PC-3 (cell line): Measurements from ENCODE around the gene CTDSP1. TPM values are rescaled to one million over a fixed set of nuclear protein-coding genes. Genes with fewer than 3 reads are reported as not detected.

Experiments
- ATAC-seq: fragments of 200-7000 bp; cut with Tn5 transposase; 2 replicates; pipeline ENCODE4 v1.9.1; 2020; ENCODE audit warnings: mild to moderate bottlenecking, moderate library complexity
- BruUV-seq: library from RNA; stranded (reverse); fragments of 400-500 nt; replicated peaks from 2 replicates; lab custom pipeline; 2021; lab: Mats Ljungman, UMichigan
- CTCF ChIA-PET: fragments of 300-600 bp; sonication (Branson Sonifier 250); formaldehyde crosslinking; loops from one replicate; lab custom pipeline; 2022; ENCODE audit warnings: antibody characterized with exemption; lab: Charles Lee
- POLR2A ChIA-PET: fragments of 300-600 bp; sonication (Branson Sonifier 250); formaldehyde crosslinking; loops from one replicate; lab custom pipeline; 2022; ENCODE audit warnings: antibody characterized with exemption; ENCODE audit not compliant: unreplicated experiment; lab: Charles Lee
- DNase-seq: peaks from one replicate; pipeline ENCODE4 v3.0.0-alpha.2; 2015
- H2AFZ ChIP-seq: fragments of 300-600 bp; sonication (generic); 2 replicates; pipeline ENCODE4 v1.6.0; 2016; ENCODE audit warnings: antibody characterized with exemption, low read length
- H3F3A ChIP-seq: fragments of 300-600 bp; sonication (generic); one replicate; pipeline ENCODE4 v1.6.0; 2017; ENCODE audit warnings: antibody characterized with exemption, low read length, control low read depth, mild to moderate bottlenecking; ENCODE audit not compliant: unreplicated experiment
- H3K27ac ChIP-seq: fragments of 300-600 bp; sonication (generic); 2 replicates; pipeline ENCODE4 v1.5.1; 2016; ENCODE audit warnings: mild to moderate bottlenecking, low read length
- H3K27me3 ChIP-seq: fragments of 300-600 bp; sonication (generic); 2 replicates; pipeline ENCODE4 v1.6.1; 2016; ENCODE audit warnings: low read length, mixed read lengths
- H3K36me3 ChIP-seq: fragments of 300-600 bp; sonication (generic); 2 replicates; pipeline ENCODE4 v1.6.1; 2016; ENCODE audit warnings: low read depth, mixed run types, low read length, mixed read lengths
- H3K4me1 ChIP-seq: fragments of 300-600 bp; sonication (generic); 2 replicates; pipeline ENCODE4 v1.5.1; 2016; ENCODE audit warnings: low read length; ENCODE audit not compliant: insufficient read depth
- H3K4me2 ChIP-seq: fragments of 300-600 bp; sonication (generic); 2 replicates; pipeline ENCODE4 v1.6.0; 2016; ENCODE audit warnings: low read length
- H3K4me3 ChIP-seq: fragments of 300-600 bp; sonication (generic); 2 replicates; pipeline ENCODE4 v1.5.1; 2016; ENCODE audit warnings: mild to moderate bottlenecking, low read length, mixed read lengths
- H3K79me2 ChIP-seq: fragments of 300-600 bp; sonication (generic); 2 replicates; pipeline ENCODE4 v1.6.1; 2017; ENCODE audit warnings: low read length, mixed read lengths
- H3K9ac ChIP-seq: fragments of 300-600 bp; sonication (generic); 2 replicates; pipeline ENCODE4 v1.6.0; 2016; ENCODE audit warnings: mild to moderate bottlenecking, low read length
- H3K9me2 ChIP-seq: fragments of 300-600 bp; sonication (generic); replicated peaks from 2 replicates; pipeline ENCODE4 v1.6.1; 2016; ENCODE audit warnings: mixed run types, low read length, mixed read lengths
- H3K9me3 ChIP-seq: fragments of 300-600 bp; sonication (generic); 2 replicates; pipeline ENCODE4 v1.6.1; 2016; ENCODE audit warnings: low read length, mixed read lengths
- H4K20me1 ChIP-seq: fragments of 300-600 bp; sonication (generic); 2 replicates; pipeline ENCODE4 v1.6.1; 2016; ENCODE audit warnings: low read length, mixed read lengths
- EZH2 ChIP-seq: fragments of 300-600 bp; sonication (generic); IDR thresholded peaks from one replicate; pipeline ENCODE4 v1.6.1; 2017; ENCODE audit warnings: antibody characterized with exemption, mild to moderate bottlenecking, low read length; ENCODE audit not compliant: unreplicated experiment
- EZH2phosphoT487 ChIP-seq: fragments of 300-600 bp; sonication (generic); IDR thresholded peaks from 2 replicates; pipeline ENCODE4 v1.6.1; 2018; ENCODE audit warnings: mild to moderate bottlenecking, antibody characterized with exemption, low read length, borderline replicate concordance
- intact Hi-C: fragments of 100-400 bp; cut with micrococcal nuclease; formaldehyde crosslinking; loops from 2 replicates; pipeline ENCODE4 v1.9.0; 2023
- total RNA-seq: library from RNA; depleted of rRNA; stranded (reverse); fragments of >200 nt; gene quantifications from 2 replicates; pipeline ENCODE4 v1.2.3, GENCODE V29; 2014
- TF ChIP-seq, protein P1 (sequence below): fragments of 300-600 bp; sonication (generic); conservative IDR thresholded peaks from 2 replicates; pipeline ENCODE4 v1.5.1; 2017; ENCODE audit warnings: antibody characterized with exemption, low read depth, mild to moderate bottlenecking, low read length

The CTDSP1 gene
- total RNA-seq, 1 experiment from 2014 or later = 73.2 TPM

DNA sequence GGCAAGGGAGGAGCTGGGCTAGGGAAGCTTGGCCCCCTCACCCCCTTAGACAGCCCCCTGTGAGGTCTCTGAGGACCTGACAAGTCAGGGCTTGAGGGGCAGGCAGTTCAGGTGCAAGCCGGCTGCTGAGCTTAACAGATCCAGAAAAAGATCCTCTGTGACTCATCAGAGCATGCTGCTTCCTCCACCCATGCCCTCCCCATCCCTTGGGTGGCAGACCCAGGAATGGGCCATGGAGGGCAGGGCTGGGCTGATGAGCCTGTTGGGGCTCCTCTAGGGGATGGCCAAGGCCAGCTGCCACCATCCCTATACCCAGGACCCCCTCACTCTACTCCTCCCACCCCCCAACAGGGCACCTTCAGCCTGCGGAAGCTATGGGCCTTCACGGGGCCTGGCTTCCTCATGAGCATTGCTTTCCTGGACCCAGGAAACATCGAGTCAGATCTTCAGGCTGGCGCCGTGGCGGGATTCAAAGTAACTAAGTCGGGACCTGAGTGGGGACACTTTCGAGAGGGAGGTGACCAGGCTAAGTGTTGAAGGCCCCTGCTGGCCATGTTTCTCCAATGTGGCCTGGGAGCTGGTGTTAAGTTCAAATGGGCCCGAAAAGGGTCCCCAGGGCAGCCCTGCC, 15.7 kb upstream of the CTDSP1 start:
- no TSS peak for BruUV-seq
- no peak overlapping the region for H2AFZ ChIP-seq
- ATAC-seq (peak; percentile 56; the same call in 1 of the 2 replicates), DNase-seq (peak; percentile 25)
- no peaks in the 10 kb centered on the region for H3F3A ChIP-seq
- no peak overlapping the region for H3K4me2 ChIP-seq
- H3K4me1 ChIP-seq = peaks cover 7% of the 10 kb centered on the region; the same call in 1 of the 2 replicates
- ChIA-PET CTCF (no interaction called here), POLR2A (no interaction called here)
- no peaks in the 10 kb centered on the region for H3K79me2 ChIP-seq
- H4K20me1 ChIP-seq = no peaks in the 10 kb centered on the region
- no peak overlapping the region for H3K27ac ChIP-seq
- no peaks in the 10 kb centered on the region for H3K27me3 ChIP-seq
- no peak overlapping the region for H3K4me3 ChIP-seq
- TF ChIP-seq EZH2 (no peak), EZH2phosphoT487 (no peak)
- TF ChIP-seq, protein P1, sequence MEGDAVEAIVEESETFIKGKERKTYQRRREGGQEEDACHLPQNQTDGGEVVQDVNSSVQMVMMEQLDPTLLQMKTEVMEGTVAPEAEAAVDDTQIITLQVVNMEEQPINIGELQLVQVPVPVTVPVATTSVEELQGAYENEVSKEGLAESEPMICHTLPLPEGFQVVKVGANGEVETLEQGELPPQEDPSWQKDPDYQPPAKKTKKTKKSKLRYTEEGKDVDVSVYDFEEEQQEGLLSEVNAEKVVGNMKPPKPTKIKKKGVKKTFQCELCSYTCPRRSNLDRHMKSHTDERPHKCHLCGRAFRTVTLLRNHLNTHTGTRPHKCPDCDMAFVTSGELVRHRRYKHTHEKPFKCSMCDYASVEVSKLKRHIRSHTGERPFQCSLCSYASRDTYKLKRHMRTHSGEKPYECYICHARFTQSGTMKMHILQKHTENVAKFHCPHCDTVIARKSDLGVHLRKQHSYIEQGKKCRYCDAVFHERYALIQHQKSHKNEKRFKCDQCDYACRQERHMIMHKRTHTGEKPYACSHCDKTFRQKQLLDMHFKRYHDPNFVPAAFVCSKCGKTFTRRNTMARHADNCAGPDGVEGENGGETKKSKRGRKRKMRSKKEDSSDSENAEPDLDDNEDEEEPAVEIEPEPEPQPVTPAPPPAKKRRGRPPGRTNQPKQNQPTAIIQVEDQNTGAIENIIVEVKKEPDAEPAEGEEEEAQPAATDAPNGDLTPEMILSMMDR = no peak
- H3K9me3 ChIP-seq = no peaks in the 10 kb centered on the region
- no peaks in the 10 kb centered on the region for H3K9me2 ChIP-seq
- H3K9ac ChIP-seq = no peak overlapping the region
- H3K36me3 ChIP-seq = no peaks in the 10 kb centered on the region
- intact Hi-C loops = no loop called here

DNA sequence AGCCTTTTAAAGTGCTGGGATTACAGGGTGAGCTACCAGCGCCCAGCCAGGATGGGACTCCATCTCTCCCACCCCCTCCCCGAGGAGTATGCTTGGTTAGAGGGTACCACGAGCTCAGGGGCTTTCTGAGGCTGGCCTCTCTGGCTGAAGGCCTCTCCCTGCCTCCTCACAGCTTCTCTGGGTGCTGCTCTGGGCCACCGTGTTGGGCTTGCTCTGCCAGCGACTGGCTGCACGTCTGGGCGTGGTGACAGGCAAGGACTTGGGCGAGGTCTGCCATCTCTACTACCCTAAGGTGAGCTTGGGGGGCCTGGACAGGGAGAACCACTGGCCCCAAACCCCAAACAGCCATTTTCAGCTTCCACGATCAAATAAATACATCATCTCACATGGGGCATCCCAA, 14.7 kb upstream of the CTDSP1 start:
- H3K27ac ChIP-seq = no peak overlapping the region
- H3K9me2 ChIP-seq = no peaks in the 10 kb centered on the region
- no peak overlapping the region for H3K4me3 ChIP-seq
- H3K9ac ChIP-seq = no peak overlapping the region
- DNase-seq (no peak), ATAC-seq (no peak)
- H3K4me2 ChIP-seq = no peak overlapping the region
- H3K4me1 ChIP-seq = peaks cover 7% of the 10 kb centered on the region; the same call in 1 of the 2 replicates
- intact Hi-C loops = no loop called here
- no TSS peak for BruUV-seq
- no peaks in the 10 kb centered on the region for H4K20me1 ChIP-seq
- no peaks in the 10 kb centered on the region for H3K9me3 ChIP-seq
- H3F3A ChIP-seq = no peaks in the 10 kb centered on the region
- H3K27me3 ChIP-seq = no peaks in the 10 kb centered on the region
- ChIA-PET CTCF (no interaction called here), POLR2A (no interaction called here)
- no peaks in the 10 kb centered on the region for H3K36me3 ChIP-seq
- H2AFZ ChIP-seq = no peak overlapping the region
- TF ChIP-seq, protein P1 = no peak
- TF ChIP-seq EZH2 (no peak), EZH2phosphoT487 (no peak)
- no peaks in the 10 kb centered on the region for H3K79me2 ChIP-seq

DNA sequence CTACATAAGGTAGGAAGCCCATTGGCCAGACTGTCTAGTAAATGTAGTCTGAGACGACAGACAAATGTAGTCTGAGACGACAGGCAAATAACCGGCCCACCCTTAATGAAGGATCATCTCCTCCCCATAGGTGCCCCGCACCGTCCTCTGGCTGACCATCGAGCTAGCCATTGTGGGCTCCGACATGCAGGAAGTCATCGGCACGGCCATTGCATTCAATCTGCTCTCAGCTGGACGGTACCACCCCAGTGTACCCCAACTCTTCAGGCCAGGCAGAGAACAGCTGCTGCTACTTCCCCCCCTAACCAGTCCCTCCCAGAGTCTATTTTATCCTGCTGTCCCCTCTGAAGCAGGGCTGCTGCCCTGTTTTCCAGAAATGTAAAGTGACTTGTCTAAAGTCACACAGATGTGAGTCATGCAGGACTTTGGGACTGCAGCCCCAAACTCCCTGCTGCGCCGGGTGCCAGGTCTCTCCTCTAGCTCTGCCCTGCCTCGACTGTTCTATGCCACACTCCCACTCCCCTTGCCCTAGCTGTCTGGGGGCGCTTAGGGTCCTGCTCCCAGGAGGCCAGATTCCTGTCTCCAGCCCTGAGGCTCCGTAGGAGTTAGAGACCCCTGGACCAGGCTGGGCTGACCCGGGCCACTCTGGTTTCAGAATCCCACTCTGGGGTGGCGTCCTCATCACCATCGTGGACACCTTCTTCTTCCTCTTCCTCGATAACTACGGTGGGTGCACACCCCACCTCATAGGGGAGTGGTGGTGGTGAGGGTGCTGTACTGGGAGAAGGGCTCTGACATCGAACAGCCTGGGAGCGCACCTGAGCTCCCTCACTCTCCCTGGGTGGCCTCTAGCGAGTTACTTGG, 12.9 kb upstream of the CTDSP1 start:
- TF ChIP-seq EZH2phosphoT487 = no peak
- no peak for TF ChIP-seq EZH2
- TF ChIP-seq, protein P1 = no peak
- H3K36me3 ChIP-seq = no peaks in the 10 kb centered on the region
- peak overlapping the region; percentile 87 for H2AFZ ChIP-seq
- intact Hi-C loops = no loop called here
- H3F3A ChIP-seq = no peaks in the 10 kb centered on the region
- H3K4me1 ChIP-seq = peaks cover 7% of the 10 kb centered on the region; the same call in 1 of the 2 replicates
- no peaks in the 10 kb centered on the region for H3K9me3 ChIP-seq
- BruUV-seq = no TSS peak
- ATAC-seq (peak; percentile 53), DNase-seq (no peak)
- no peaks in the 10 kb centered on the region for H3K79me2 ChIP-seq
- no peaks in the 10 kb centered on the region for H3K9me2 ChIP-seq
- no peaks in the 10 kb centered on the region for H4K20me1 ChIP-seq
- CTCF ChIA-PET = no interaction called here
- no peak overlapping the region for H3K9ac ChIP-seq
- H3K4me3 ChIP-seq = no peak overlapping the region
- POLR2A ChIA-PET = no interaction called here
- no peaks in the 10 kb centered on the region for H3K27me3 ChIP-seq
- H3K27ac ChIP-seq = no peak overlapping the region
- H3K4me2 ChIP-seq = peak overlapping the region; percentile 74
